Uterus (tissue), 4 donors: ENCODE results near the gene UGT1A7. TPM values are rescaled to one million over a fixed set of nuclear protein-coding genes. Genes with fewer than 3 reads are reported as not detected.

ENCODE experiments used
- DNase-seq, 2 donors: peaks; one replicate each; pipeline ENCODE4 v3.0.0-alpha.2; 2019 to 2020
- H3K27ac ChIP-seq, 2 donors: fragments of 200-600 bp; sonication (generic); 1 replicate in 1 of 2; 2 replicates in 1 of 2; pipeline ENCODE4 v1.5.1; 2016 to 2018
- H3K27me3 ChIP-seq, 2 donors: fragments of 200-600 bp; sonication (generic); one replicate each; pipeline ENCODE4 v1.5.1; 2018 to 2019; ENCODE audit warnings: control low read depth in 1 of 2
- H3K36me3 ChIP-seq, 2 donors: fragments of 200-600 bp; sonication (generic); one replicate each; pipeline ENCODE4 v1.5.1; 2019; ENCODE audit warnings: control low read depth in 1 of 2
- H3K4me1 ChIP-seq, 2 donors: fragments of 200-600 bp; sonication (generic); one replicate each; pipeline ENCODE4 v1.5.1; 2018 to 2019; ENCODE audit warnings: control low read depth in 1 of 2
- H3K4me3 ChIP-seq, 2 donors: fragments of 200-600 bp; sonication (generic); 1 replicate in 1 of 2; 2 replicates in 1 of 2; pipeline ENCODE4 v1.5.1; 2018 to 2019; ENCODE audit warnings: mild to moderate bottlenecking in 1 of 2
- H3K9me3 ChIP-seq, 2 donors: fragments of 200-600 bp; sonication (generic); one replicate each; pipeline ENCODE4 v1.5.1; 2019; ENCODE audit warnings: control low read depth in 1 of 2
- CTCF ChIP-seq, 4 experiments: fragments of 200-600 bp in 2 of 4; fragments of 450-650 bp in 2 of 4; sonication (generic) in 2 of 4; IDR thresholded peaks; one replicate each; pipeline ENCODE4 v1.5.1; 2016 to 2019; ENCODE audit warnings: antibody characterized with exemption in 4 of 4, mild to moderate bottlenecking in 2 of 4, moderate library complexity in 1 of 4
- POLR2A ChIP-seq, 2 donors: fragments of 450-650 bp; IDR thresholded peaks; one replicate each; pipeline ENCODE4 v1.6.1; 2016; ENCODE audit warnings: antibody characterized with exemption in 2 of 2, mild to moderate bottlenecking in 1 of 2, moderate library complexity in 1 of 2
- intact Hi-C: fragments of 100-400 bp; cut with DNase I; formaldehyde crosslinking; loops from one replicate; pipeline ENCODE4 v1.15.1; 2023; ENCODE audit warnings: low total_unique reads
- total RNA-seq, 4 donors: library from RNA; depleted of rRNA in 3 of 4; stranded (reverse); fragments of >200 nt in 3 of 4; gene quantifications; one replicate each; pipeline versions ENCODE4 v1.1.0 to v1.2.4, GENCODE V29; 2014 to 2023
- donor health status: DM: yes; HTN: yes; CAD: no.

Gene UGT1A7
- total RNA-seq, 4 donors from 2014 or later = 0.29 TPM; not detected in 3

DNA sequence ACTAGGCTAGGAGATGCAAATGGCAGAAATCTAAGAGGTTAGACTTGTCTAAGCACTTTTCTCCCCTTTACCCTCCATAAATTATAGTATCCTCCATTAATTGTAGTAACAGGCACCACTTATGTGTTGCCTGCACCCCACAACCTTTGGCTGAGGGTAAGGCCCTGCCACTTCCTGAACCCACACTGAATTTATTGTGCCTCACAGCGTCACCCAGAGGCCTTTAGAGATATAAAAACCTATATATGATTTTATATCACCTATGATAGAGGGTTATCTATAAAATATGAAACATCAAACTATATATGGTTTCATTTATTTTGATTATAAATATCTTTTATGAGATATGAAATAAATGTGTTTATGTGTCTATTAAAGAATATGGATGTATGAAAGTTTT, 7.4 kb upstream of the UGT1A7 start:
- H3K27ac ChIP-seq = no peak overlapping the region
- intact Hi-C loops = no loop called here
- DNase-seq = no peak
- H3K36me3 ChIP-seq = no peaks in the 10 kb centered on the region
- H3K4me1 ChIP-seq = no peaks in the 10 kb centered on the region
- no peaks in the 10 kb centered on the region for H3K27me3 ChIP-seq
- H3K4me3 ChIP-seq = no peak overlapping the region
- TF ChIP-seq CTCF (IDR thresholded peaks at IDR 0.05) (no peak), POLR2A (IDR thresholded peaks at IDR 0.05) (no peak)
- H3K9me3 ChIP-seq = no peaks in the 10 kb centered on the region

DNA sequence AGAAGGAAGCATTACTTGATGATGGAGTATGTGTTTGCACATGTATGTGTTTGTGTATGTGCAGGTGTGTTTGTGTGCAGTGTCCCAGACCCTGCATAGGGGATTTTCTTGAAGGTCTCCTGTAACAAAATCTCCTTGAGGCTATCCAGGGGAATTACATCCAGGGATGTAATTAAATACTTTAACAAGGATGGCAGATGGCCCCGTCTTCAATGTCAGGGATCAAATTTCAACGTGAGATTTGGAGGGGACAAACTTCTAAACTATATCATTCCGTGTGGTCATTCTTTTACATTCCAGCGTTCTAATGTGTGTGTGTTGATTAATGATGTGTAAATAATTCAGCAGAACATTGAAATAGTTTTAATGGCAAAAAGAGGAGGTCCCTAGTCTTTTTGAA, 6.7 kb upstream of the UGT1A7 start:
- TF ChIP-seq POLR2A (IDR thresholded peaks at IDR 0.05) (no peak), CTCF (IDR thresholded peaks at IDR 0.05) (no peak)
- intact Hi-C loops = no loop called here
- Histone ChIP-seq H3K27ac (no peak overlapping the region), H3K9me3 (no peaks in the 10 kb centered on the region), H3K36me3 (no peaks in the 10 kb centered on the region), H3K4me3 (no peak overlapping the region), H3K27me3 (no peaks in the 10 kb centered on the region), H3K4me1 (no peaks in the 10 kb centered on the region)
- DNase-seq = no peak

- no peak for DNase-seq
- intact Hi-C loops = no loop called here
- Histone ChIP-seq H3K4me1 (no peaks in the 10 kb centered on the region), H3K4me3 (no peak overlapping the region), H3K27me3 (no peaks in the 10 kb centered on the region), H3K27ac (no peak overlapping the region), H3K9me3 (no peaks in the 10 kb centered on the region), H3K36me3 (no peaks in the 10 kb centered on the region)
- TF ChIP-seq CTCF (IDR thresholded peaks at IDR 0.05) (no peak), POLR2A (IDR thresholded peaks at IDR 0.05) (no peak)
These were observed 5.7 kb upstream of the UGT1A7 start for GRCh38 chr2:233676046-233676445.

DNA sequence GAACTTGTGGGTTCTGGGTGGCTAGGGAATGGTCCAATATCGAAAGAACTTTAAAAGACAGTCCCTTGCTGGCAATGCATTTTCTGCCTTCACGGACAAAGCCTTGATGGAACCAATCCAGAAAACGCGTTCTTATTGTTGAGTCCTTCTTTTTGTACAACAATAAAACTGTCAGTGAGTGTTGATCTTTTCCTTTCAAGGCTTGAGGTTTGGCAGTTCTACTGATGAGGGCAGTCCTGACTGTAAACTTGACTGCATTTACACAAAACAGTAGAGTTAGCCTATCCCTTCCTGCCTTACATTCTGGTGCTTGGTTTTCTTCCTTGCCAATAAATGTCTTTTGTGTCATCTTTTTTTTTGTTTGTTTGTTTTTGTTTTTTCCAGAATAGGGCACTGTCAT, 2.5 kb upstream of the UGT1A7 start:
- no peaks in the 10 kb centered on the region for H3K36me3 ChIP-seq
- no peak overlapping the region for H3K4me3 ChIP-seq
- H3K27me3 ChIP-seq = no peaks in the 10 kb centered on the region
- intact Hi-C loops = no loop called here
- no peak for DNase-seq
- TF ChIP-seq CTCF (IDR thresholded peaks at IDR 0.05) (no peak), POLR2A (IDR thresholded peaks at IDR 0.05) (no peak)
- no peaks in the 10 kb centered on the region for H3K9me3 ChIP-seq
- no peaks in the 10 kb centered on the region for H3K4me1 ChIP-seq
- no peak overlapping the region for H3K27ac ChIP-seq

DNA sequence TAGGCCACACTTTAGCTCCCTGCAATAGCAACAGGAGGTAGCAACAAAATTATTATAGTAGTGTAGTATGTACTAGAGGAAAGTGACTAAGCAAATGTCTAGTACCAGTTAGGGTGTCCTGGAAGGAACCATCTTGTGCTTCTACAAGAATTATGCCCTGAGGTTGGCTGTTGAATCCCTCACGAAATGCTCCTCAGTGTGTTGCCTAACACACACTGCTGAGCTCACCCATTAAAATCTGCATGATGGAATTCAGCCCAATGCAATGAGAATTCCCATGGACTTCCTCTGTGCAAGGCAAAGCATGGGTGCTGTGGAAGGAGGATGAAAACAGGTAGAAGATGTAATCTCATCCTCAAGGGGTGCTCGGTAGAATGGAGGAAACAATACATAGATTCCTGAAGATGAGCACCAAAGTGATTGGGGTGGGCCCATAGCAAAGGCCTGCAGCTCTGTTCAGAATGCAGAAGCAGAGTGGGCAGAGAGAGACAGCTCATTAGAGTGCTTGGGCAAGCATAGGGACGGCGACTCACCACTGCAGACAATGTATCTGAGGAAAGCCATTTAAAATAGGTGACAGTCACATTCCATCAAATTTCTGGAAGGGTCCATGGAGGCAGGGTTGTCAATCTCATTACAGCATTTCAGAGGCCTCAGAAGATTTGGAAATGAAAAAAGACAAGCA, 1.2 kb upstream of the UGT1A7 start:
- no peak for DNase-seq
- H3K4me1 ChIP-seq = no peaks in the 10 kb centered on the region
- H3K27me3 ChIP-seq = no peaks in the 10 kb centered on the region
- no peaks in the 10 kb centered on the region for H3K9me3 ChIP-seq
- no peak overlapping the region for H3K4me3 ChIP-seq
- no peaks in the 10 kb centered on the region for H3K36me3 ChIP-seq
- no peak overlapping the region for H3K27ac ChIP-seq
- intact Hi-C loops = no loop called here
- TF ChIP-seq CTCF (IDR thresholded peaks at IDR 0.05) (no peak), POLR2A (IDR thresholded peaks at IDR 0.05) (no peak)
